Measurements from ENCODE around the gene MGAT5.

The MGAT5 gene

DNA sequence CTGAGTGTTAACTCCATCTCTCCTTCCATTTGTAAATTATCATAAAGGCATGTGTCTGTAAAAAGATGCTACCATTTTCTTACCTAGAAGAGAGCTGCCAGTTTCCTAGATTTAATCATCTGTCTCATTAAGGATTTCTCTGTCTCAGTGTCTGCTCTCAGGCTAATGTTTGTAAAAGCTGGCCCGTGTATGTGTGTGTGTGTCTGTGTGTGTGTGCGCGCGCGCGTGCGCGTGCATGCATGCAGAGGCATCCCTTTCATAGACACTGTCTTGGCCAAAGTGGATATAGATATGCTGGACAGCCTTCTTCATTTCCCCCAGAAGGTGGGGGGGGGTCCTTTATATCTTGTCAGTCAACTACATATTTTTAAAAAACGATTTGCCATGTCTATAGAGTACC, 18.9 kb downstream of the MGAT5 start:
- TF ChIP-seq, protein P1, sequence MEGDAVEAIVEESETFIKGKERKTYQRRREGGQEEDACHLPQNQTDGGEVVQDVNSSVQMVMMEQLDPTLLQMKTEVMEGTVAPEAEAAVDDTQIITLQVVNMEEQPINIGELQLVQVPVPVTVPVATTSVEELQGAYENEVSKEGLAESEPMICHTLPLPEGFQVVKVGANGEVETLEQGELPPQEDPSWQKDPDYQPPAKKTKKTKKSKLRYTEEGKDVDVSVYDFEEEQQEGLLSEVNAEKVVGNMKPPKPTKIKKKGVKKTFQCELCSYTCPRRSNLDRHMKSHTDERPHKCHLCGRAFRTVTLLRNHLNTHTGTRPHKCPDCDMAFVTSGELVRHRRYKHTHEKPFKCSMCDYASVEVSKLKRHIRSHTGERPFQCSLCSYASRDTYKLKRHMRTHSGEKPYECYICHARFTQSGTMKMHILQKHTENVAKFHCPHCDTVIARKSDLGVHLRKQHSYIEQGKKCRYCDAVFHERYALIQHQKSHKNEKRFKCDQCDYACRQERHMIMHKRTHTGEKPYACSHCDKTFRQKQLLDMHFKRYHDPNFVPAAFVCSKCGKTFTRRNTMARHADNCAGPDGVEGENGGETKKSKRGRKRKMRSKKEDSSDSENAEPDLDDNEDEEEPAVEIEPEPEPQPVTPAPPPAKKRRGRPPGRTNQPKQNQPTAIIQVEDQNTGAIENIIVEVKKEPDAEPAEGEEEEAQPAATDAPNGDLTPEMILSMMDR (IDR thresholded peaks at IDR 0.05; ENCODE audit: low read depth, low read length) = no peak
- no peak overlapping the region for H3K4me3 ChIP-seq (ENCODE audit: low read depth, low read length)

DNA sequence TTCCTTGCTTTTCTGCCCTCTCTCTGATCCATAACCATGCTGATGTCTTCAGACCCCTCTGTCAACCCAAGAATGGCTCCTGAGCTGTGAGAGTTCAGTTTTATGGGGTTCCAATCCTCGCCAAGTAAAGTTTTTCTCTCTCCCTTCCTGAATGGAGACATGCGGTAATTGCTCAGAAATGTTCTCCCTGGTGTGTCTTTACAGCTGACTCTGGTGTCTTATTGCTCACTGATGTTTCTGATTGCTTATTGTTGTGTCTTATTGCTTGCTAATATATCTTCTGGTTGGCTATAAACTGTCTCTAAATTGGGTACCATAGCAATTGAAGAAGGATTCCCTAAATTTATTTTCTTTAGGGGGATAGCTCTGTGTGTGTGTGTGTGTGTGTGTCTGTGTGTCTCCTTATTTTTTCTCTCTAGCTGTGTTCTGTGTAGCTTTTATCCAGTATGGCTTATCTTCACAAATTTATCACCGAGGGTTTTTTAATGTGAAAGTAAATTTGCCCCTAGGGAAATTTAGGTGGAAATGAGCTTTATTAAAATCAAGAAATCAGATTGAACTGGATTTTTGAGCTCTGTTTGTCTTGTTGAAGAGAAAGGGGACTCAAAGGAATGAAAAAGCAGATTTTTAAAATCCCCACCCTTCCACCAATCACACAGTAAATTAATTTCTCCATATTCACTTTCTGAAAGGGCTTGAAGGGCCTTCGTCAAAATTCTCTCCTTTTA, 19.5 kb downstream of the MGAT5 start:
- TF ChIP-seq, protein P1 (IDR thresholded peaks at IDR 0.05; ENCODE audit: low read depth, low read length) = no peak
- H3K4me3 ChIP-seq (ENCODE audit: low read depth, low read length) = no peak overlapping the region

DNA sequence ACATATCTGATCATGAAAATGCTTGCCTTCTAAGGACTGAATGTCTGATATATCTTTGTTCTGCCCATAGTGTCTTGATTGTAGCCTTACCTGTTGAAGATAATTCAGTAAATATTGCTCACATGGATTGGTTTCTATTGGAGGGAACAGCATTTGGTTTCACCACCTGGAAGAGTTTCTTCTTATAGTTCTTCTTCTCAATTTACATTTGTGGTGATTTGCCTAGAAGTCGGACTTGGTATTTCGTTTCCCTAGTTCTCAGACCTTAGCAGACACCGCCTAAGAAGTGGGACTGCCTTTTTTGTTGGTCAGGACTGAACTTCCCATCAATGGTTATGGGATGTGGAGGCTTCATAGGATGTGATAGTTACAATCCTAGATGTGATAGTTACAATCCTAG, 20.2 kb downstream of the MGAT5 start:
- H3K4me3 ChIP-seq (ENCODE audit: low read depth, low read length) = no peak overlapping the region
- TF ChIP-seq, protein P1 (IDR thresholded peaks at IDR 0.05; ENCODE audit: low read depth, low read length) = no peak

DNA sequence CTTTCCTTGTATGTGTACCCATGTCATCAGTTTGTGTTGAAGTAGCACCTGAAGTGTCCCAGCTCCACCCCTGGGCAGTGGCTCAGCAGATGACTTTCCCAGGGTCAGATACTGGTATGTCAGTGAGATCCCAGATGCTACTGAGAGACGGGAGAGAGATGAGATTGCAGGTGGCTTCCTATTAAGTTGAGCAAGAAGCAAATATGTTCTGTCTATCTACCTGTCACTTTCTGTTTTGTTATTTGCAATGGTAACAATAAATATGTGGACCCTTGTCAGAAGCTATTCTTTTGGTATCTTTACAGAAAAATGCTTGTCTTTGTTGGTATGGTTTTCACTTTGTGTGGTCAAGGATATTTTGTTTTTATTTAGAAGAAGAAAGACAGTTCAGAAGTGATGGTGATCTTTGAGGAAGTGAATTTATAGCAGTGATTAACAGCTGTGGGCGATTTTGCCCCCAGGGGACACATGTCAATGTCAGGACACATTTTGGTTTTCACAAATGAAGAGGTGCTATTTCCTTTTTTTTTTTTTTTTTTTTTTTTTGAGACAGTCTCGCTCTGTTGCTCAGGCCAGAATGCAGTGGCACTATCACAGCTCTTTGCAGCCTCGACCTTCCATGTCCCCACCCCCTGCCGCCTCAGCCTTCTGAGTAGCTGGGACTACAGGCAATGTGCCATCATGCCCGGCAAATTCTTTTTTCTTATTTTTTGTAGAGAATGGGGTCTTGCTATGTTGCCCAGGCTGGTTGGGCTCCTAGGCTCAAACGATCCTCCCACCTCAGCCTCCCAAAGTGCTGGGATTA, 21.4 kb downstream of the MGAT5 start:
- TF ChIP-seq, protein P1 (IDR thresholded peaks at IDR 0.05; ENCODE audit: low read depth, low read length) = no peak
- H3K4me3 ChIP-seq (ENCODE audit: low read depth, low read length) = no peak overlapping the region

DNA sequence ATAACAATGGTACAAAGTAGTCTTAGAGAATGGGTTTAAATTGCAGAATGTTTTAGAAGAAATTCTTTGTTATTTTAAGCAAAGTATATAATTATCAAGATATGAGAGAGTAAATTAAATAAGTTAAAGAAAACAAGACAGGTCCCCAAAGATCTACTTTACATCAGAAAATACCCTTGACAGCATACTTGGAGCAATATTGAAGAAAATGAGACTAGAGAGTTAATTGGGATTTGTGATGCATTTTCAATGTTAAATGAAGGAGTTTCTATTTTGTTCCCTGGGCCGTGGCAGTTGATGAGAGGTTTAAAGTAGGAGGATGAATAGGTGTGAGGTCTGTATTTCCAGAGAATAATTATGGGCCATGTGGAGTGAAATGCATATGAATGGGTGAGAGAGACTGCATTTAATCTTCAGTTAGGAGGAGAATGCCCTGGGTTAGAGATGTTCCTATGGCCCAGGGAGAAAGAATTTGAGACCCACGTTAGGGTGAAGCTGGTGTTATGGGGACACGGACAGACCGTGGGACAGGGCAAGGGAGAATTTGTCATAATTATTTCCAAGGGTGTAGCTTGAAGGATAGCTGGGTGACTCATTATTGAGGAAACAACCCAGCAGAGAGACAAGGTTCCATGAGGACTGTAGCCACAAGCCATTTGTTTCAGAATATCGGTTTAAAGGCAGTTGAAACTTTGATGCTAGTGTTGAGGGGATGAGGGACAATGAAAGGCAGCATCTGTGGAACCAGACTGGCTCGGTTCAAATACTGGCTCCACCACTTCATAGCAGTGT, 22.7 kb downstream of the MGAT5 start:
- TF ChIP-seq, protein P1 (IDR thresholded peaks at IDR 0.05; ENCODE audit: low read depth, low read length) = no peak
- no peak overlapping the region for H3K4me3 ChIP-seq (ENCODE audit: low read depth, low read length)

DNA sequence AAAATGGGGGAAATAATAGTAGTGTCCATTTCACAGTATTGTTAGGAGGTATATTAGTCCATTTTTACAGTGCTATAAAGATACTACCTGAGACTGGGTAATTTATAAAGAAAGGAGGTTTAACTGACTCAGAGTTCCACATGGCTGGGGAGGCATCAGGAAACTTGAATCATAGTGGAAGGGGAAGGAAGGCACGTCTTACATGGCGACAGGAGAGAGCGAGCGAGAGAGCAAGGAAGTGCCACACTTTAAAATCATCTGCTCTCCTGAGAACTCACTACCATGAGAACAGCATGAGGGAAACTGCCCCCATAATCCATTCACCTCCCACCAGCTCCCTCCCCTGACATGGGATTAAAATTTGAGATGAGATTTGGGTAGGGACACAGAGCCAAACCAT, 23.4 kb downstream of the MGAT5 start:
- no peak overlapping the region for H3K4me3 ChIP-seq (ENCODE audit: low read depth, low read length)

More for the DNA sequence above, 23.4 kb downstream of the MGAT5 start:
- TF ChIP-seq, protein P1 (IDR thresholded peaks at IDR 0.05; ENCODE audit: low read depth, low read length) = no peak
